NT2/D1 (cell line): Measurements from ENCODE around the gene MBP.

Source experiments
- DNase-seq: peaks from one replicate; pipeline ENCODE4 v3.0.0-alpha.2; 2011; ENCODE audit warnings: low read depth, low spot score
- H3K27me3 ChIP-seq: 2 replicates; pipeline ENCODE4 v1.6.0; 2011; ENCODE audit warnings: mild to moderate bottlenecking; ENCODE audit not compliant: insufficient read length, insufficient read depth
- H3K36me3 ChIP-seq: 2 replicates; pipeline ENCODE4 v1.6.1; 2011; ENCODE audit warnings: mild to moderate bottlenecking, low read length, mixed read lengths; ENCODE audit not compliant: insufficient read depth, insufficient read length
- H3K4me1 ChIP-seq: 2 replicates; pipeline ENCODE4 v1.5.1; 2011; ENCODE audit not compliant: insufficient read depth, insufficient read length
- H3K4me3 ChIP-seq: 2 replicates; pipeline ENCODE4 v1.5.1; 2011; ENCODE audit warnings: low read depth; ENCODE audit not compliant: insufficient read length
- H3K9ac ChIP-seq: 2 replicates; pipeline ENCODE4 v1.6.0; 2011; ENCODE audit warnings: low read depth; ENCODE audit not compliant: insufficient read length
- H3K9me3 ChIP-seq: 2 replicates; pipeline ENCODE4 v1.5.1; 2011; ENCODE audit warnings: mild to moderate bottlenecking, low read length; ENCODE audit not compliant: insufficient read depth
- SUZ12 ChIP-seq: IDR thresholded peaks from 2 replicates; pipeline ENCODE4 v1.6.1; 2011; ENCODE audit not compliant: insufficient read length, insufficient read depth; ENCODE audit errors: extremely low read depth
- YY1 ChIP-seq: IDR thresholded peaks from 2 replicates; pipeline ENCODE4 v1.6.1; 2011; ENCODE audit not compliant: insufficient read length, insufficient read depth
- ZNF274 ChIP-seq: IDR thresholded peaks from 2 replicates; pipeline ENCODE4 v1.6.1; 2011; ENCODE audit warnings: mild to moderate bottlenecking, low read depth, low read length

MBP gene

GRCh38 chr18:77127769-77128671 lies 4.6 kb downstream of the MBP start:
- no peaks in the 10 kb centered on the region for H3K9me3 ChIP-seq
- DNase-seq: no peak
- no peaks in the 10 kb centered on the region for H3K4me1 ChIP-seq
- TF ChIP-seq YY1 (no peak), ZNF274 (no peak), SUZ12 (no peak)
- H3K27me3 ChIP-seq: peaks cover 38% of the 10 kb centered on the region
- no peaks in the 10 kb centered on the region for H3K36me3 ChIP-seq
- H3K9ac ChIP-seq: no peak overlapping the region
- no peak overlapping the region for H3K4me3 ChIP-seq

- Histone ChIP-seq H3K9me3 (no peaks in the 10 kb centered on the region), H3K36me3 (no peaks in the 10 kb centered on the region), H3K4me1 (no peaks in the 10 kb centered on the region), H3K27me3 (peaks cover 5% of the 10 kb centered on the region), H3K9ac (no peak overlapping the region), H3K4me3 (no peak overlapping the region)
- TF ChIP-seq ZNF274: no peak
- no peak for TF ChIP-seq YY1
- TF ChIP-seq SUZ12: no peak
- no peak for DNase-seq
Measured at GRCh38 chr18:77124452-77124922, 8.1 kb downstream of the MBP start.

- H3K4me1 ChIP-seq: no peaks in the 10 kb centered on the region
- H3K9me3 ChIP-seq: no peaks in the 10 kb centered on the region
- H3K27me3 ChIP-seq: no peaks in the 10 kb centered on the region
- H3K9ac ChIP-seq: no peak overlapping the region
- TF ChIP-seq YY1: no peak
- no peak for TF ChIP-seq ZNF274
- TF ChIP-seq SUZ12: no peak
- H3K36me3 ChIP-seq: no peaks in the 10 kb centered on the region
- H3K4me3 ChIP-seq: no peak overlapping the region
- no peak for DNase-seq
Measured at GRCh38 chr18:77123320-77124231, 9.0 kb downstream of the MBP start.

- Histone ChIP-seq H3K9ac (no peak overlapping the region), H3K4me3 (no peak overlapping the region), H3K27me3 (no peaks in the 10 kb centered on the region), H3K4me1 (peaks cover 2% of the 10 kb centered on the region), H3K36me3 (no peaks in the 10 kb centered on the region), H3K9me3 (no peaks in the 10 kb centered on the region)
- DNase-seq: no peak
- TF ChIP-seq YY1 (no peak), SUZ12 (no peak), ZNF274 (no peak)
Measured at GRCh38 chr18:77121523-77121922, 11.1 kb downstream of the MBP start.

- Histone ChIP-seq H3K36me3 (no peaks in the 10 kb centered on the region), H3K9me3 (no peaks in the 10 kb centered on the region), H3K9ac (no peak overlapping the region), H3K4me3 (no peak overlapping the region), H3K4me1 (peaks cover 2% of the 10 kb centered on the region), H3K27me3 (no peaks in the 10 kb centered on the region)
- no peak for TF ChIP-seq YY1
- TF ChIP-seq SUZ12: no peak
- no peak for TF ChIP-seq ZNF274
- no peak for DNase-seq
Measured at GRCh38 chr18:77119851-77120491, 12.6 kb downstream of the MBP start.

GRCh38 chr18:77119101-77119850 lies 13.3 kb downstream of the MBP start:
- no peak for DNase-seq
- Histone ChIP-seq H3K27me3 (no peaks in the 10 kb centered on the region), H3K4me1 (peaks cover 5% of the 10 kb centered on the region), H3K9me3 (no peaks in the 10 kb centered on the region), H3K36me3 (no peaks in the 10 kb centered on the region), H3K9ac (no peak overlapping the region), H3K4me3 (no peak overlapping the region)
- TF ChIP-seq ZNF274: no peak
- TF ChIP-seq SUZ12: no peak
- no peak for TF ChIP-seq YY1
